SH-SY5Y (cell line): ENCODE measurements around the gene MARK2.

Experiments
- GATA2 ChIP-seq: IDR thresholded peaks from 2 replicates; pipeline ENCODE4 v1.6.1; 2011; ENCODE audit warnings: mild to moderate bottlenecking, low read depth, low read length
- GATA3 ChIP-seq: IDR thresholded peaks from 2 replicates; pipeline ENCODE4 v1.6.1; 2011; ENCODE audit warnings: low read depth, mild to moderate bottlenecking, low read length, moderate library complexity

DNA sequence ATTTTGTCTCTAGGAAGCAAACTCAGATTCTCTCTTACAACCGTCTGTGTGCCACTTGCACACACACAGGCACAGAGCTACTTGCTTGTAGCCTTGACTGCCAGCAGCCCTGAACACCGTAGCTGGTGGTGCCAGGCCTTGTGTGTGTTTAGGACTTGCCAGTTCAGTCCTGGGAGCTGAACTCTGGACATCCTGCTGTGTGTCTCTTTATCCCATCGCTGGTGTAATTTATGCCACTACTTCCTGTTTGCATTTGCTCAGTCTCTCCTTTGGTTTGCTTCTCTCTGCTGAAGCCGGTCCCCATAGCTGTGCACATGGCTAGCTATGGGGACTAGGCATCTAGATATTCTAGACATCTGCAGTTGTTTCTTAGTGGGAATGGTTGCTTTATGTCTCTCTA lies 24.0 kb downstream of the MARK2 start:
- no peak for TF ChIP-seq GATA3
- TF ChIP-seq GATA2: no peak
